Neural crest cell (in vitro differentiated cells): ENCODE results near the gene NR0B1. TPM values are rescaled to one million over a fixed set of nuclear protein-coding genes. Genes with fewer than 3 reads are reported as not detected.

ENCODE experiments used
- DNase-seq: peaks from one replicate; pipeline ENCODE4 v3.0.0; 2021; ENCODE audit warnings: low read depth, mixed read lengths, low spot score
- H3K27ac Mint-ChIP-seq: one replicate; pipeline ENCODE4 v1.8.0; 2021; ENCODE audit warnings: mild to moderate bottlenecking, mixed read lengths; ENCODE audit not compliant: unreplicated experiment
- H3K27me3 Mint-ChIP-seq: 2 replicates; pipeline ENCODE4 v1.8.0; 2021; ENCODE audit warnings: low read depth, mild to moderate bottlenecking, mixed read lengths
- H3K36me3 Mint-ChIP-seq: 2 replicates; pipeline ENCODE4 v1.8.0; 2021; ENCODE audit warnings: low read depth, mild to moderate bottlenecking, mixed read lengths
- H3K4me1 Mint-ChIP-seq: 2 replicates; pipeline ENCODE4 v1.8.0; 2021; ENCODE audit warnings: mixed read lengths
- H3K4me3 Mint-ChIP-seq: one replicate; pipeline ENCODE4 v1.8.0; 2021; ENCODE audit warnings: mild to moderate bottlenecking, mixed read lengths
- H3K9me3 Mint-ChIP-seq: 2 replicates; pipeline ENCODE4 v1.8.0; 2021; ENCODE audit warnings: mixed read lengths
- total RNA-seq: library from RNA; stranded (reverse); gene quantifications from 2 replicates; pipeline ENCODE4 v1.2.1, GENCODE V29; 2021
- TF ChIP-seq, protein P1 (sequence below): fragments of 200-600 bp; sonication (generic); conservative IDR thresholded peaks from 2 replicates; pipeline ENCODE4 v1.5.0; 2021; ENCODE audit warnings: antibody characterized with exemption, mild to moderate bottlenecking

NR0B1 gene
- total RNA-seq, 1 donor from 2014 or later = not detected

DNA sequence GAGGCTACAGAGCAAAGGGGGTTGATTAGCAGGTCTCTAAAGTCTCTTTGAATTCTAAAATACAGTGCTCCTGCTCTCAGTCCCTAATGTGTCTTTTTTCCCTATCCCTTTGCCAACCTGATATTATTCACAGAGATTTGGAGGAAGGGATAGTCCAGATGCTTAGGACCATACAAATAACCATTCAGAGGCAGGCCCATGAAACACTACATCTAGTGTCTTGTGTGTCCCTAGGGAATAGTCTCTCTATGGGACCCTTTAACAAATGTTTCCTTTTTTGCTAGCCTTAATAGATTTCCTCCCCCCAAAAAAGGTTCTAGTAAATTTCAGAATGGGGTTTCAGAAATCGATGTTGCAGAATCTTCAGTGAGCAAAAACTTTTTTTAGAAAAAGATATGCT, 1.7 kb downstream of the NR0B1 start:
- peaks cover 23% of the 10 kb centered on the region for H3K4me1 Mint-ChIP-seq
- no peaks in the 10 kb centered on the region for H3K36me3 Mint-ChIP-seq
- H3K27ac Mint-ChIP-seq = no peak overlapping the region
- H3K27me3 Mint-ChIP-seq = peaks cover 50% of the 10 kb centered on the region
- no peak for DNase-seq
- no peaks in the 10 kb centered on the region for H3K9me3 Mint-ChIP-seq
- peak overlapping the region; percentile 71 for H3K4me3 Mint-ChIP-seq
- TF ChIP-seq, protein P1, sequence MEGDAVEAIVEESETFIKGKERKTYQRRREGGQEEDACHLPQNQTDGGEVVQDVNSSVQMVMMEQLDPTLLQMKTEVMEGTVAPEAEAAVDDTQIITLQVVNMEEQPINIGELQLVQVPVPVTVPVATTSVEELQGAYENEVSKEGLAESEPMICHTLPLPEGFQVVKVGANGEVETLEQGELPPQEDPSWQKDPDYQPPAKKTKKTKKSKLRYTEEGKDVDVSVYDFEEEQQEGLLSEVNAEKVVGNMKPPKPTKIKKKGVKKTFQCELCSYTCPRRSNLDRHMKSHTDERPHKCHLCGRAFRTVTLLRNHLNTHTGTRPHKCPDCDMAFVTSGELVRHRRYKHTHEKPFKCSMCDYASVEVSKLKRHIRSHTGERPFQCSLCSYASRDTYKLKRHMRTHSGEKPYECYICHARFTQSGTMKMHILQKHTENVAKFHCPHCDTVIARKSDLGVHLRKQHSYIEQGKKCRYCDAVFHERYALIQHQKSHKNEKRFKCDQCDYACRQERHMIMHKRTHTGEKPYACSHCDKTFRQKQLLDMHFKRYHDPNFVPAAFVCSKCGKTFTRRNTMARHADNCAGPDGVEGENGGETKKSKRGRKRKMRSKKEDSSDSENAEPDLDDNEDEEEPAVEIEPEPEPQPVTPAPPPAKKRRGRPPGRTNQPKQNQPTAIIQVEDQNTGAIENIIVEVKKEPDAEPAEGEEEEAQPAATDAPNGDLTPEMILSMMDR = no peak

DNA sequence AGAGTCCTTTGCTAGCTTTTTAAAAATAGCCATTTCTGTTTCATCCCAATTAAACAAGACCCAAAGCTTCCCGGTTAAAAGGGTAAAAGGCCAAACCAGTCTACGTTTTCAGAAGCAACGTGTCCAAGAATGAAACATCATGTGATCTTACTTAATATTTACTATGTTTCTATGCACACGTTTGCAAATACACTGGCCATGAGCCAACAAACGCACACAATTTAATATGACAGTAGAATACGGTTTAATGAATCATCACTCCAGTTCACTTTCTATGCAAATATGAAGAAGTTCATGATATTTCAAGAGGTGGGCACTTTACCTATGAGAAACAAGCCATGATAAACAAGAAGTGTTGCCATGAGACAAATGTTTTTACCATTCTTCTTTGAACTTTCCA, 4.3 kb downstream of the NR0B1 start:
- DNase-seq = no peak
- TF ChIP-seq, protein P1 = no peak
- Mint-ChIP-seq H3K27me3 (peaks cover 38% of the 10 kb centered on the region), H3K4me3 (no peak overlapping the region), H3K4me1 (peaks cover 33% of the 10 kb centered on the region), H3K9me3 (no peaks in the 10 kb centered on the region), H3K27ac (no peak overlapping the region), H3K36me3 (no peaks in the 10 kb centered on the region)

DNA sequence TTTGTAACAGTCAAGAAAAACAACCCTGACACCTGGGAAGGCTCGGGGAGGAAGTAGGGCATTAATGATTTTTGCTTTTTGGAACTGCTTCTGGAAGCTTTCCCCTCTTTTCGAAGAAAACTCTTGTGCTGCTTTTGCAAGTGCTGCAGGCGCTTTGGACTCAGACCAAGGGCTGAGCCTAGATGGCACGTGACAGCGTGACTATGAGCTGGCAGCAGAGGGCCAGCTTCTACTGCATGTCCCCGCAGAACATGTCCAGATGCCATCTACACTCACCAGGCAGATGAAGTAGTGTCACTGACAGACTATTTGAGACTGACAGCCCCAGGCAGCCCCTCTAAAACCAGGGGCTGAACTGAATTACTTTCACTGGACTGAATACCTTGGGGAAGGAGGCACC, 6.2 kb downstream of the NR0B1 start:
- DNase-seq = no peak
- TF ChIP-seq, protein P1 = no peak
- H3K4me1 Mint-ChIP-seq = peaks cover 32% of the 10 kb centered on the region
- H3K9me3 Mint-ChIP-seq = no peaks in the 10 kb centered on the region
- H3K27me3 Mint-ChIP-seq = peaks cover 19% of the 10 kb centered on the region
- H3K4me3 Mint-ChIP-seq = no peak overlapping the region
- no peaks in the 10 kb centered on the region for H3K36me3 Mint-ChIP-seq
- no peak overlapping the region for H3K27ac Mint-ChIP-seq

DNA sequence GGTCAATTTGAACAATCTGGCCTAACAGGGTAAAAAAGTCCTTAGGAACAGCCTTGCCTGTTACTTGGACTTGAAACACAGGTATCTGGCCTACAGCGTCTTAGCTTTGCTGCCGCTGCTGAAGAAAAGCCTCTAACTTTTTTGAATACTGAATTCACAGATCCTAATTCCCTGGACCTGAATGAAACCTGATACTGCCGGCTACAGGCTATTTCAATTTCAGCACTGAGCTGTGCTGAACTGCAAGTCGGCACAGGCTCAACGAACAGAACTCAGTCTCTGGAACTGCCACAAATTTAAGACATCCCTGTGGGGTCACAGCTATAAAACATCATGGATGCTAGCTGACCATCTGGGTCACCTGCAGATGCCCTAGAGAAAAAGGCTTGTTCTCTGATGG, 7.2 kb downstream of the NR0B1 start:
- no peak overlapping the region for H3K4me3 Mint-ChIP-seq
- peaks cover 9% of the 10 kb centered on the region for H3K27me3 Mint-ChIP-seq
- TF ChIP-seq, protein P1 = no peak
- no peaks in the 10 kb centered on the region for H3K9me3 Mint-ChIP-seq
- no peaks in the 10 kb centered on the region for H3K36me3 Mint-ChIP-seq
- H3K4me1 Mint-ChIP-seq = peaks cover 22% of the 10 kb centered on the region
- no peak overlapping the region for H3K27ac Mint-ChIP-seq
- DNase-seq = no peak

DNA sequence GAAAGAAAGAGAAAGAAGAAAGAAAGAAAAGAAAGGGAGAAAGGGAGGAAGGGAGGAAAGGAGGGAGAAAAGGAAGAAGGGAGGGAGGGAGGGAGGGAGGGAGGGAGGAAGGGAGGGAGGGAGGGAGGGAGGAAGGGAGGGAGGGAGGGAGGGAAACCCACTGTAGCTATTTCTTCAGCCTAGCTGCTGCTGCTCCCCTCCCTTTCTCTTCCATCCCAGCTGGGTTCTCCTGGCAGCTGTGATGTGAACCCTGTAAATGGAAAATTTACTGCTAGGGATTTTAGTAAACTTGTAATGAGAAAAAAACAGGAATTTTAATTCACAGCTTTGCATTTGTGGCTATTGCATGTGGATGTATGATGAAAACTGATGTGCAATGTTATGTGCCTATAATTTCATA, 8.0 kb downstream of the NR0B1 start:
- peaks cover 3% of the 10 kb centered on the region for H3K27me3 Mint-ChIP-seq

More for the DNA sequence above, 8.0 kb downstream of the NR0B1 start:
- Mint-ChIP-seq H3K9me3 (no peaks in the 10 kb centered on the region), H3K27ac (no peak overlapping the region), H3K4me3 (no peak overlapping the region), H3K4me1 (peaks cover 15% of the 10 kb centered on the region), H3K36me3 (no peaks in the 10 kb centered on the region)
- DNase-seq = no peak
- TF ChIP-seq, protein P1 = no peak
